HCT116 (cell line): ENCODE data around the gene MMD2.

ENCODE experiments used
- ATF3 ChIP-seq: IDR thresholded peaks from 2 replicates; pipeline ENCODE4 v1.6.1; 2012
- CTCF ChIP-seq, 3 experiments: fragments of 200-600 bp in 1 of 3; sonication (generic) in 1 of 3; IDR thresholded peaks in 2 of 3; conservative IDR thresholded peaks in 1 of 3; 2 replicates each; pipeline ENCODE4 v1.5.1; 2012 to 2017; ENCODE audit warnings: low read depth in 2 of 3, low read length in 2 of 3, antibody characterized with exemption in 1 of 3, borderline replicate concordance in 1 of 3, control low read depth in 1 of 3, mild to moderate bottlenecking in 1 of 3, mixed read lengths in 1 of 3, mixed run types in 1 of 3, moderate library complexity in 1 of 3; ENCODE audit not compliant: insufficient read depth in 1 of 3
- JUND ChIP-seq: IDR thresholded peaks from 2 replicates; pipeline ENCODE4 v1.6.1; 2012
- POLR2AphosphoS5 ChIP-seq: IDR thresholded peaks from 2 replicates; pipeline ENCODE4 v1.6.1; 2011; ENCODE audit warnings: mild to moderate bottlenecking, low read depth, low read length, moderate library complexity
- YY1 ChIP-seq: IDR thresholded peaks from 2 replicates; pipeline ENCODE4 v1.6.1; 2011; ENCODE audit warnings: low read length, low read depth, moderate library complexity, mild to moderate bottlenecking; ENCODE audit not compliant: insufficient replicate concordance; ENCODE audit errors: extremely low read depth
- ZFX ChIP-seq: fragments of 450-650 bp; IDR thresholded peaks from 2 replicates; pipeline ENCODE4 v1.6.1; 2017
- ZNF274 ChIP-seq: fragments of 200-500 bp; sonication (Bioruptor generic); IDR thresholded peaks from 2 replicates; pipeline ENCODE4 v1.6.1; 2014; ENCODE audit warnings: mild to moderate bottlenecking, low read depth, low read length, inconsistent platforms

- TF ChIP-seq CTCF (IDR thresholded peaks at IDR 0.05 in 2 of 3, conservative IDR thresholded peaks at IDR 0.05 in 1 of 3; ENCODE audit: borderline replicate concordance in 1 of 3, insufficient read depth in 1 of 3, low read depth in 2 of 3, low read length in 2 of 3) = no peak
- TF ChIP-seq ZNF274 = no peak
- TF ChIP-seq POLR2AphosphoS5 = no peak
- no peak for TF ChIP-seq ATF3
- TF ChIP-seq YY1 = no peak
- no peak for TF ChIP-seq JUND
- TF ChIP-seq ZFX = no peak
These were observed 82.4 kb downstream of the MMD2 start for GRCh38 chr7:4876586-4876985.
